ENCODE results near the gene BRI3. TPM values are rescaled to one million over a fixed set of nuclear protein-coding genes. Genes with fewer than 3 reads are reported as not detected.

BRI3 gene
- total RNA-seq, 1 experiment from 2014 or later = 84.4 TPM

DNA sequence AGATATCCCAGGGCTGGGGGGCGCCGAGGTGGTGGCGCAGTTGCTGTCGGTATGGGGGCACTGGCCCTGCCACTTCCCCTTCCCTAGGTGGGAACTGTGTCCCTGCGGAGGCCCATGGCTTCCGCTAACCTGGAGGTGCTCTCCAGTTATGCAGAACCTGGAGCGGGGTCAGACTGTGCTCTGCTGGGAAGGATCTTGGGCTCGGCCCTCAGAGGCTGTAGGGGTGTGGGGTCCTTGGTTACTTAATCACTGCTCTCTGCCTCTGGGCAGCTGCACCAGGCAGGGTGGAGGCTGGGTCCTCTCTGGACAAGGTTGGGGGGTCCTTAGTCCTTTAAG is 2.4 kb downstream of the BRI3 start:
- in situ Hi-C loops (cut with HindIII; ENCODE audit: low pct_unique_long_range_greater_than_20kb, low sequenced_read_pairs) = no loop called here
- DNase-seq (ENCODE audit: low read depth) = no peak

GRCh38 chr7:98284335-98285036 is 3.0 kb downstream of the BRI3 start:
- in situ Hi-C loops (cut with HindIII; ENCODE audit: low pct_unique_long_range_greater_than_20kb, low sequenced_read_pairs) = no loop called here
- DNase-seq (ENCODE audit: low read depth) = peak; percentile 90

DNA sequence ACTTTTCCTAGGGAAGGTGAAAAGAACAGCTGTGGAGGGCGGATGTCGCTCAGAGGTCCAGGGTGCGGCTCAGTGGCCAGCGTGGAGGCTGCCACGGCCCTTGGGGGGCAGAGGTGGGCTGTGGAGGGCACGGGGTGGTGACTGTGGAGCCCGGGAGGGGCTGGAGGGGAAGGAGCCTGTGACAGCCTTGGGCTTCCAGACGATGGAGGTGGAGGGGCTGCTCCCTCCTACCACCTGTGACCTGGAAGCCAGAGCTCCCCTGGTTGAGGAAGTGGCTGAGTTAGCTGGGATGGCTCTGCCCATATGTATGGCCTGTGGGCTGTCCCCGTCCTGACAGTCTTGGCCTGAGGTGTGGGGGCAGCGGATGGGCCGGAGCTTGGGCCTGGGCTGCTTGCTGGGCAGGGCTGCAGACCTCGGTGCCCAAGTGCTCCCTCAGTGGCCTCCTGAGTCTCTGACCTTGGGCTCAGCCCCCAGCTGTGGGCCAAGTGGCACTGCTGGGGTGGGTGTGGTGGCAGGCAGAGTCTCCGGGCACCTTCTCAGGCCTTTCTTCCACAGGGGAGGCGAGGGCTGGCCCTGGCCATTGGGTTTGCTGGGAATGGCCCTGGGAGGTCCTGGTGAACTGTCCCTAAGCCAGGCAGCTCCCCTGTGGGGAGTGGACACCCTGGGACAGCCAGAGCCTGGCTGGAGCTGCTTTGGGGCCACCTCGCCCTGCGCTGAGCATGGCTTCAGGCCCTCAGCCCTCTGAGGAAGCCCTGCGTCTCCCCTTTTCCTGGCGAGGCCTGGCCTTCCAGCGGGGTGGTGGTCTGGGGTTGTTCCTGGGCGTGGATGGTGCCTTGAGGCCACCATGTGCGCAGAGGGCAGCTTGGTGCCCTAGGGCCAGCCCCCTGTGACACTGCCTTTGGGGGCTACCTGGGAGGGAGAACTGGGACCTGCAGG is 3.9 kb downstream of the BRI3 start:
- no peak for DNase-seq (ENCODE audit: low read depth)
- in situ Hi-C loops (cut with HindIII; ENCODE audit: low pct_unique_long_range_greater_than_20kb, low sequenced_read_pairs) = no loop called here

- in situ Hi-C loops (cut with HindIII; ENCODE audit: low pct_unique_long_range_greater_than_20kb, low sequenced_read_pairs) = no loop called here
- peak; percentile 56 for DNase-seq (ENCODE audit: low read depth)
These were observed 4.6 kb downstream of the BRI3 start for GRCh38 chr7:98286093-98286539.

- no peak for DNase-seq (ENCODE audit: low read depth)
- in situ Hi-C loops (cut with HindIII; ENCODE audit: low pct_unique_long_range_greater_than_20kb, low sequenced_read_pairs) = no loop called here
These were observed 5.4 kb downstream of the BRI3 start for GRCh38 chr7:98286701-98287485.

DNA sequence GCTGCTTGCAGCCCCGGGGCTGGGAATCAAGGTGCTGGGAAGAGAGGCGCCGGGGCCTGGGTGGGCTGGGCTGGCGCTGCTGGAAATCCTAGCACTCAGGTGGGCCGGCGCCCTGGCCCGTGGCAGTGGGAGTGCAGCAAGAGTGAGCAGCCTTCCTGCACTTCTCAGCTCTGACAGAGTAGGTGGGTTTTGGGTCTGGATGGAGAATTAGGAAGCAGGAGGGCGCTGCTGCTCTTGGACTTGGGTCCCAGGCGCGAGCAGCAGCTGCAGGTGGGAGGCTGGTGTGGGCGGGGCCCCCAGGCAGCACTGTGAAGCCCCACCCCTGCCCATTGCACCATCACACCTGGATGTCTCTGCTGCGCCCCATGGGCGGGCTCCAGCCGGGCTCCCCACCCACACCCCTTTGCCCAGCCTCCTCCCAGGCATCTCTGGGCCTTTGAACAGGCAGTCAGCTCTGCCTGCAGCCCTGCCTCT is 6.0 kb downstream of the BRI3 start:
- in situ Hi-C loops (cut with HindIII; ENCODE audit: low pct_unique_long_range_greater_than_20kb, low sequenced_read_pairs) = no loop called here
- DNase-seq (ENCODE audit: low read depth) = no peak

GRCh38 chr7:98288064-98288823 is 6.8 kb downstream of the BRI3 start:
- no peak for DNase-seq (ENCODE audit: low read depth)
- in situ Hi-C loops (cut with HindIII; ENCODE audit: low pct_unique_long_range_greater_than_20kb, low sequenced_read_pairs) = no loop called here

- no peak for DNase-seq (ENCODE audit: low read depth)
- in situ Hi-C loops (cut with HindIII; ENCODE audit: low pct_unique_long_range_greater_than_20kb, low sequenced_read_pairs) = no loop called here
These were observed 7.9 kb downstream of the BRI3 start for GRCh38 chr7:98289333-98289875.

GRCh38 chr7:98291717-98292116 is 10.2 kb downstream of the BRI3 start:
- no peak for DNase-seq (ENCODE audit: low read depth)
- in situ Hi-C loops (cut with HindIII; ENCODE audit: low pct_unique_long_range_greater_than_20kb, low sequenced_read_pairs) = no loop called here

DNA sequence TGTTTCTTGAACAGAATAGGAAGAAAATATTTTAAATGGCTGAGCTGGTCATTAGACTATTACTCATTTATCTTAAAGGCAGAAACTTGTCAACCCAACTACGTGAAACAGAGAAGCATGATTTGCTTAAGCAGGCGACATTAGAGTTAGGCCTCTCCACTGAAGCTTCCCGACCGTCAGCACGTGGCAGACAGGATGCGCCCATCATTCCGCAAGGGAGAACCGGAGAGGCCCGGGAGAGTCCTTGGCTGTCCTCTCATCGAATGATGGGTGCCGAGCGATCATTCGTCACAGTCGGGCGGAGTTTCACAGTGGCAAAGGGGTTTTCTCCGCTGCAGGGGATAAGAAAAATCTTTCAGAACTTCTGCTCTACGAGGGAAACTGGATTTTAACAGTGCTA is 11.8 kb downstream of the BRI3 start:
- no peak for DNase-seq (ENCODE audit: low read depth)
- in situ Hi-C loops (cut with HindIII; ENCODE audit: low pct_unique_long_range_greater_than_20kb, low sequenced_read_pairs) = no loop called here

GRCh38 chr7:98293746-98294145 is 12.3 kb downstream of the BRI3 start:
- in situ Hi-C loops (cut with HindIII; ENCODE audit: low pct_unique_long_range_greater_than_20kb, low sequenced_read_pairs) = no loop called here
- no peak for DNase-seq (ENCODE audit: low read depth)

DNA sequence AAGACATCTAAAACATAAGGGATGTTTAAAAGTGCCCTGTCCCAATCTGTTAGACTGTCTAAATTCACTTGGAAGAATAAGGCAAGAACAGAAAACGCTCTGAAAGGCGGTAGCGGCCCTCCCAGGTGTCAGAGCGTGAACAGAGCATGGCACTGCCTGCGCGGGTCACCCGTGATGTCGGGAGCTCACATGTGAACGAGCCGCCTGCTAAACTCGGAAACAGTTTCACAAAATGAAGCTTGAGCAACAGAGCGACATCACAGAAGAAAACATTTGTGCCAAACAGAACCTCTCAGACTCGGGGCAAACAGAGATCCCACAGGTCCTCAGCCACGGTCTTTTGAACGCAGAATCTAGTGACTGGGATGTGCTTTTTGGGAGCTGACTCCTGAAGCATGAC is 12.8 kb downstream of the BRI3 start:
- in situ Hi-C loops (cut with HindIII; ENCODE audit: low pct_unique_long_range_greater_than_20kb, low sequenced_read_pairs) = no loop called here
- no peak for DNase-seq (ENCODE audit: low read depth)

DNA sequence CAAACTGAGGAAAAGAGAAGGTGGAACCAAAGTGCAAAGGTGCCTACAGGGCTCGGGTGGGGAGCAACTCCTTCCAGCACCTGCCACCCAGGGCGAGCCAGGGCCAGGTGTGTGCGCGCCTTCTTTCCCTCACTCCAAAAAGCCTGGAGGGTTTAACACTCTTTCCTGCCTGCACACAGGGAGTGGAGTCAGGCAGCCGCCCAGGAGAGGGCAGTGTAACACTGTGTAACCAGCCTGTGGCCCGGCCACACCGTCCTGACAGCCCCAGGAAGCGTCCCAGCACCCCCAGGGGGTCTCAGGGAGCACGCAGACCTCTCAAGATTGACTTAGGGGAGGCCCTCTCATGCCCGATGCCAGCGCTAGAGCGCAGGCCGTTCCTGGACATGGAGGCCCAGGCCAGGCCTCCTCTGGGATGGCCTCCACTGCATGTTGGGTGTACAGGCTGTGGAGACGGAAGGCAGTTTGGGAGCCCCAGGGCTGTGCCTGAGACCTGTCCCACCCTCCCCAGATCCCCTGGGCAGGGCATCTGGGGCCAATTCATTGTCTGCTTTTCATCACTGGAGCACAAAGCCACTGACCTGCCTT is 13.4 kb downstream of the BRI3 start:
- DNase-seq (ENCODE audit: low read depth) = peak; percentile 61
- in situ Hi-C loops (cut with HindIII; ENCODE audit: low pct_unique_long_range_greater_than_20kb, low sequenced_read_pairs) = no loop called here

DNA sequence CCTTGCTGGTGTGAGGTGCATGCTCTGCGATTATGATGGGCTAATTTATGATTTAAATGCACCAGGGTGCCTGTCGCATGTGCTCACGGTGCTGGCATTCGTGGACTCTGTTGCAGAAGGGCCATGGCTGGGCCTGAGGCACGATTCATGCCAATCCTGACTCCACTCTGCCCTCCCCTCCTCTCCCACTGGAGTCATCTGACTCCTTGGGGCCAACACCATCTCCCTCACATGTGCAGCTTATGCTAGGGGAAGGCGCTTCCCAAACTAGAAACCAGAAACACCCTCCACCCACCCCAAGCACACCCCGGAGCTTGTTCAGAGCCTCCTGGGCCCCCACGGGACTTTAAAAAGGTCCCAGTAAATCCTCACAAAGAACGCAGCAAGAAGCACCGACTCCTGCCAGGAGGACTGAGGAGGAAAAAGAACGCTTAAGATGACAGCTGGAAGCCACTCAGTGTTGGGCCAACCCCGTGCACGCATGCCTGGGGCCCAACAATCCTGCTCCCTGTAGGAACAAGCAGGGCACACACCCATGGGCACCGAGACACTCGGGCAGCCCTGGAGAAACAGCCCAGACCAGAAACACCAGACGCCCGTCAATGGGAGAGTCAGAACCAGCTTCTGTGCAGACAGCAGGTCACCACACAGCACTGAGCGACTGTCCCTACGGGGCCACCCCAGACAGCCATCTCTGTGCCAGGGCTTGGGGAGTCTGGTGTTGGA is 14.1 kb downstream of the BRI3 start:
- no peak for DNase-seq (ENCODE audit: low read depth)
- in situ Hi-C loops (cut with HindIII; ENCODE audit: low pct_unique_long_range_greater_than_20kb, low sequenced_read_pairs) = no loop called here

- in situ Hi-C loops (cut with HindIII; ENCODE audit: low pct_unique_long_range_greater_than_20kb, low sequenced_read_pairs) = no loop called here
- DNase-seq (ENCODE audit: low read depth) = no peak
These were observed 15.3 kb downstream of the BRI3 start for GRCh38 chr7:98296833-98297232.

DNA sequence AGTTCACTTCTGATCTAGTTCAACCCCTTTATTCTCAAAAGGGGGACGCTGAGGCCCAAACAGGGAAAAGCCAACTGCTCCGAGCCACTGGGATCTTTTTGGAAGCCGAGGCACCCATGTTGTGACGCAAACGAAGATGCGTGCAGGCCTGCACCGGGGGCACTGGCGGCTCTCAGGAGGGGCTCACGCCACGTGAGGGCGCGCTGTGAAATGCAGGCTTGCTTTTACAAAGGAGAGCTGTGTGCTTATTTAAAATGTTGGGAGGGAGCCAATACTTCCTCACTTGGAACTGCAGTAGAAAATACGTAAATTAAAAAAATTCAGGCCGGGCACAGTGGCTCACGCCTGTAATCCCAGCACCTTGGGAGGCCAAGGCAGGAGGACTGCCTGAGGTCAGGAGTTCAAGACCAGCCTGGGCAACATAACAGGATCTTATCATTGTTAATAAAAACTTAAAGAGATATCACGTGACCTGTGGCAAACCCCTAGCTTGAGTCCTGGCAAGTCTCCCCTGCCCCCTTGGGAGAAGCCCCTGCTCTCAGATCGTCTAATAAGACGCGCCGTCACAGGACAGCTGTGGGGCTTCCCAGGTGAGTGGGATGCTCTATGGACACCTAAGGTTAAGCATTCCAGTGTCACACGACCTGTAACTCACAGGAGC is 16.3 kb downstream of the BRI3 start:
- no peak for DNase-seq (ENCODE audit: low read depth)
- in situ Hi-C loops (cut with HindIII; ENCODE audit: low pct_unique_long_range_greater_than_20kb, low sequenced_read_pairs) = no loop called here
